CD4-positive, alpha-beta T cell treated with Interferon gamma for 1 hour (primary cell): ENCODE data around the gene PTPA.

Source experiments
- DNase-seq: peaks from one replicate; pipeline ENCODE4 v3.0.0-alpha.2; 2020

Gene PTPA

DNA sequence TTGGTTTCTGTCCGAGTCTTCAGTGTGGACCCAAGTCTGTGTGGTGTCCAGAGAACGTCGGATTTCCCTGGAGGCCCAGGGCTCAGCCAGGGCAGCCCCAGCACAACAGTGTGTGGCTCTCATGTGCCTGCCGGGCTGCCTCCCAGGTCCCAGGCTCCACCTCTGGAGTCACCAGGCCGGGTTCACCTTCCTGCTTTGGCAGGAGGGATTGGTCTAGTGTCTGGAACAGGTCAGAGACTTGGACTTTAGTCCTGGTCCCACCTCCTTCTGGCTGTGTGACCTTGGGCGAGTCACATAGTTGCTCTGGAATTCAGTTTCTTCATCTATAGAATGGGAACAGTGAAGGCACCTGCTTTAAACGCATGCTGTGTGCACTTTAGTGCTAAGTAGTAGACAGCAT, 27.1 kb upstream of the PTPA start:
- no peak for DNase-seq

DNA sequence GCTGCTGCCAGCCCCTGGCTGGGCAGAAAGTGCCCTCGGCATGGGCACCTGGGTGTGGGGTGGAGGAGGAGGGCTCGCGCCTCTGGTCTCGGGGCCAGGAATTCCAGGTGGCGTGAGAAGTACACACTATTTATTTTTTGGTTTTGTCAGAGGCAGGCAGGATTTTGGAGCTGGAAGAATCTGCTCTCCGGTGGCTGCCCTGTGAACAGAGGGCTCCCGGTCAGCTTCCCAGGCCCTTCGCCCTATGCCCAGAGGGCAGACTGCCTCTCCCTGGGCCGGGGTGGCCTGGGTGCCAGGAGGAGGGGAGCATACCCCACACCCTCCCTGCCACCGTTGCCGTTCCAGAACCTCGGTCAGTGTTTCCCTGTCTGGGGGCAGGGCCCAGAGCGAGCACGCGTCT, 22.0 kb upstream of the PTPA start:
- no peak for DNase-seq

- no peak for DNase-seq
Observed at GRCh38 chr9:129093602-129094386, 17.4 kb upstream of the PTPA start.

GRCh38 chr9:129094387-129095169, 16.6 kb upstream of the PTPA start:
- no peak for DNase-seq

DNA sequence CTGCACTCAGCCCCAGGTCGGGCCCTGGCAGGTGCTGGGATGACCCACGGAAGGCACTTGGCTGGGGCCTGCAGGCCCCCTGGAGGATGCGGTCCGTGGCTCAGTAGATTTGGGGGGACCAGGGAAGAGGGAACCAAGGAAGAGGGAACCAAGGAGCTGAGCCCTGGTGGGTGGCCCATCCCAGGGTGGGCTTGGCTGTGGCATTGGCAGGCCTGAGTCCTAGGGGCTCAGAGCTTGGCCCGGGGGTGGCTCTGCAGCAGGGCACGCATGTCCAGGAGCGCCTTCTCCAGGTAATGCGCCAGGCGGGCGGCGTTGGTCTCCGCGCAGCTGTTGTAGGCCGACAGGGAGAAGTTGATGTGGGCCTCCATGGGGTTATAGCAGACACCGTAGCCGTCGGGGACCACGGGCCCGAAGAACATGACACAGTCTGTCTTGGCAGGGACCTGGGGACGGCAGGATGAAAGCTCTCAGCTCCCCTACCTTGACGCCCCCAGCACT, 16.0 kb upstream of the PTPA start:
- no peak for DNase-seq

DNA sequence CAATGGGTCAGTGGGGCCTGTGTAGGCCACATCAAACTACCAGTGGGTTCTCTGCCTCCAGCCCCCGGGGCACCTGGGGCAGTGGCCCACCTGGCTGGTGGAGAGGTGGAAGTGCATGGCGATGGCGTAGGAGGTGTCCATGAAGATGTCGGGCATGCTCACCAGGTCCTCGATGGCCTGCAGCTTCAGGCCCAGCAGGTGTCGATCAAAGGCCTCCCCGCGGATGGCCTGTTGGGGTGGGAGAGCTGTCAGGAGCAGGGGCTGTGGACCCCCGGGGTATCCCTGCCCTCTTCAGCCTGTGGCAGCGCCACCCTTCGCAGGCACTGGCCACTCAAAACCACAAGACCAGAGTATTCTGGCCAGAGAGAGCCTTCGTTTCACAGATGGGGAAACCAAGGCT, 15.3 kb upstream of the PTPA start:
- no peak for DNase-seq

DNA sequence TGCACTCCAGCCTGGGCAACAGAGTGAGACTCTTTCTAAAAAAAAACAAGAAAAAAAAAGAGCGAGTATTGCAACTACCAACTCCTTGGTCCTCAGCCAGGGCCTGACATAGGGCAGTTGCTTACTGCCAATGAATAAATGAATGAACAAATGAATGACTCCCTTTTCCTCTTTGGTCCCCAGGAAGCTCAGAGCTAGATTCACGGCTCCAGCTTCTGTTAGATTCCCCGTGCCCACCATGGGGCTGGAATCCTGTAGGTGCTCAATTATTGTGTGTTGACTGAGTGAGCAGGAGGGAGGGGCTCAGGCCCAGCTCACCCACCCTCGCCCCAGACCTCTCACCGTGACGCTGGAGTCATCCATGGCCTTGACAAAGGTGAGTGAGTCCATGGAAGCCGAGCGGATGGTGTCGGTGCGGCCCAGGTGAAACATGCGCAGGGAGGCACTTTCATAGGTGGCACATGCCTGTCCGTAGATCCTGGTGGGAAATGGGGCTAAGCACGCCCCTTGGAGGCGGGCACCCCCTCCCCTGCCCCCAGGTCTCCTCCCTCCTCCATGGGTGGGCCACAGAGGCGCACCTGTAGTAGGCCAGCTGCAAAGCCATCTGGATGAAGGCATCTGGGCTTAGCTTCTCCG, 13.4 kb upstream of the PTPA start:
- no peak for DNase-seq

DNA sequence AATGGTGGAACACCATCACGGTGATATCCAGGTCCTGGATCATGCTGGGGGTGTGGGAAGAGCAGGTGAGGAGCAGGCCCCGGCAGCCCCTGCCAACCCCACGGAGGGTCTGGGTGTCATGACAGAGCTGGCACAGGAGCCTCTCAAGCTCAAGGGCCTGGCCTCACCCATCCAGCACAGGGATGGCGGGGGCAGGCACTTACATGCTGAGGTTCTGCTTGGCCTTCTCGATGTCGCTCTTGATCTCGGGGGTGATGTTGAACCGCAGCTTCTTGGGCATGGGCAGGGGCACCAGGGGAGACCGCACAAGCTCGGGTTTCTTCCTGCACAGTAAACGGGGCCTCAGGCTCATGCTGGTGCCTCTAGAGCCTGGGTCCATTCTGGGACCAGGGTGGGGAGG, 12.9 kb upstream of the PTPA start:
- DNase-seq: no peak

DNA sequence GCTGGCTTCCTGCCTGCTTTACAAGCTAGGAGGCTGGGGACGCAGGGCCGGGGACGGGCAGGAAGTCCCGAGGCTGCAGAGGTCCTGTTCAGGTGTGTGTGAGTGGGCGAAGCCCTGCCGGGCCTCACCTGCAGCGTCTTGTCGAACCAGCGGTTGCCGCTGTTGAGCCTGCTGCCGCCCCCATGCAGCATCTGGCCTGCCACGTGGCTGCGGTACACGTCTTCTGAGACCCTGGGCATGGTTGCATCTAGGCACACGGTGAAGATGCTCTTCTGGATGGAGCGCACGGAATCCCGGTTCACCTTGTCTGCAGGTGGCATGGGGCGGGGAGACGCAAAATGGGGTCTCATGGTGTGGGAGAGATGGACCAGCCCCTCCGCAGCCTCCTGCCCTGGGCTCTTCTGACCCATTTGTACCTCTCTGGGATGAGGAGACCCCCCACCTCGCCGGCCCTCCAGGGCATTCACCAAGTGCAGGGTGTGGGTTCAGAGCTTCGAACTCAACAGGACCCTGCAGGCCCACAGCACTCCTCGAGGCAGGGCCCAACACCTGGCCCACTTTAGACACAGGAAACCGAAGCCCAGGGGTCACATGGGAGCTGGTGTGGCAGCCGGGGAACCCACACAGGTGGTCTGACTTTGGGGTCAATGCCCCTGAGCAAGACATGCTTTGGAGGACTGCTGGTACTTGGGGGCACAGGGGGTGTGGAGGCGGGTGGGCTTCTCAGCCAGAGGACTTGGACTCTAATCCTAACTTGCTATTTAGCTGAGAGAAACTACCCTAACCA, 10.6 kb upstream of the PTPA start:
- DNase-seq: no peak

DNA sequence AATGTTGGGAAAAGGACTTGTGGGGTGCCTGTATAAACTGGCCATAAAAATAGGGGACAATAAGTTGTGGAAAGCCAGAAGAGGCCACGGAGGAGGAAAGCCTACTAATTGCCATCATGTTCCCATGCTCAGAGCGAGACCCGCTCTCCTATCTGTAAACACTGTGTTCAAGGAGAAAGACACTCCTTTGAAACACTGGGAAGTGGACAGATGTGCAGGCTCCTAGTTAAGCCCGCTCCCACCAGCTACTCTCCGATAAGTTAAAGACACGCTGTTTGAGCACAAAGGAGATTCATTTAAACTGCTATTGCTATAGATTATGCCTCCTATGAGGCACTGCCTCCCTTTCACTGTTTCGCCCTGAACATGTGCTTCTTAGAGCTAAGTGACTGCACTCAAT, 9.9 kb upstream of the PTPA start:
- DNase-seq: no peak

GRCh38 chr9:129102095-129102525, 9.1 kb upstream of the PTPA start:
- no peak for DNase-seq

DNA sequence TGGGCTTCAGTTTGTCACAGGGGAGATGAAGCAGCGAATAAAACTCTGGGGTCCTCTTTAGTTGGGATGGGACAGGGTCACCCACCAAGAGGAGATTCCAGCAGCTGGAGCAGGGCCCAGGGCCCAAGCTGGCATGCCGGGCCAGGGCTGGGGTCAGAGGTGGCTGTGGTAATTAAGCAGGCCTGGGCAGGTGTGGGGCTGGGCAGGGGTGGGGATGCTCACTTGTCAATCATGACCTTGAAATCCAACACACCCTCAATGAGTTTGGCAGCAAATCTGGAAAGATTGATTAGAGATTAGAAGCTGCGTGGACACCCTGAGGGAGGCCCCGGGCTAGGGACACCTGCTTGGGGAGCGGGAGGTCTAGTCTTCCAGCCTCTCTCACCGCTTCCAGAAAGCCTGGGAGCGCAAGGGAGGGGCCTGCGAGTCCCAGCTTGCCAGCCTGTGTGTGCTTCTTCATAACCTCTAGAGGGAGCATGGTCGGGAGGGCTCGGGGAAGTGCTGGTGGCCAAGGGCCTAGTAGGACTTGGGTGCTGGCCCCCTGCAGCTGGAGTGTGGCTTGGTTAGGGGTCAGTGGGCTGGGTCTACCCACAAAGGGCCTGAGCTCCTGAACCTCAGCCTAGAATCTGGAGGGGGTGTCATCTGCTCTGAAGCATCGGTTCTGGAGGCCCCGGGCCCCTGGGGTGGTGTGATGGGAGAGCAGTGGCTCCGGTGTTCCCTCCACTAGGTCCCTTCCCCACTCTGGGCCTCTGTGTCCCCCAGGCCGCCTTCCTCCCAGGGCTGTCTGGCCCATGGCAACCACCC, 8.2 kb upstream of the PTPA start:
- peak; percentile 16 for DNase-seq

GRCh38 chr9:129103595-129103965, 7.6 kb upstream of the PTPA start:
- no peak for DNase-seq

DNA sequence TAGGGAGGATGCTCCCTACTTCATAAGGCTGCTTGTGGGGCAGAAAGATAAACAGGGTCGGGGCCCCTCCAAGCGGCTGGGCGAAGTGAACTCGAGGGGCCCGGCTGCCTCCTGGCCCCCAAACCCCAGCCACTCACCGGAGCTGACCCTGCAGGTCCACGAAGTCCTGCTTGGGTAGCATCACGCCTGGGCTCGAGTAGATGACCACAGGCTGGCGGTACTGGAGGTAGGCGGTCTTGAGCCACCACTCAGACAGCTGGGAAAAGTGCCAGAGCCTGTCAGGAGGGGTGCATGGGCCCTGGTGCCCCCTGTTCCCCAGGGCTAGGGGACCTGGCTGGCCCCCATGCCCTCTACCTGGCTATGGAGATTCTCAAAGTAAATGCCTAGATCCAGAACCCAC, 7.2 kb upstream of the PTPA start:
- DNase-seq: no peak

DNA sequence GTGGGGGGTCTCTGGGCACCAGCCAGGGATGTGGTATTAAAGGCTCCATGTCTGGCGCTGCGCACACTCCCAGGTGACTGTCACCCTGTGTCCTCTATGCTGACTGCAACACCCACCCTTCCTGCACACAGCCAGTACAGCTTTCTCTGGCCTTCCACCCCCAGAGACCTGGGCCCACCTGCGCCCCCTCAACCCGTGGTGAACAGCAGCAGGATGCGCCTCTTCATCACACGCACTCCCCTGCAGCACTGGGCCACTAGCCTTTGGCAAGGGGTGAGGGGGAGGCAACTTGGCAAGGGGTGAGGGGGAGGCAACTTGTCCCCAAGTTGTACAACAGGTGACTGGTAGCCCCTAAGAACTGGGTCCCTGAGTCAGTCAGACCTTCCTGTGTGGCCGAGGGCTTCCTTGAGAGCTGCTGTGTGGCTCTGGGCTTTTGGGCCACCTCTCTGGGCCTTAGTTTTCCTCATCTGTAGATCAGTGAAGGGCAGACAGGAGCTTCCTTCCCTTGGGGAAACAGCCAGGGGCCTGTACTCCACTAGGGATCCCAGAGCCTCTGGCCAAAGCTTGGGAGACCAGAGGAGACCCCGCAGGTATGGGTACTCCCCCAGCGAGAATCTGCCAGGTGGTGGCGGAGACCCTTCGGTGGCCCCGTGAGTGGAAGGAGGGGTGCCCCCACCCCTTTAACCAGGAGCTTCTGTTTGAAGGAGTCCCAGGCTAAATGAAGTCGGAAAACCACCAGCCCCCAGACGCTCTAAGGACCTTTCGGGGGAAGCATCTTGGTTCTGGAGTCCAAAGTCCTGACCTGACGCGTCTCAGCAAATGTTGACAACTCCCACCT, 5.1 kb upstream of the PTPA start:
- no peak for DNase-seq

DNA sequence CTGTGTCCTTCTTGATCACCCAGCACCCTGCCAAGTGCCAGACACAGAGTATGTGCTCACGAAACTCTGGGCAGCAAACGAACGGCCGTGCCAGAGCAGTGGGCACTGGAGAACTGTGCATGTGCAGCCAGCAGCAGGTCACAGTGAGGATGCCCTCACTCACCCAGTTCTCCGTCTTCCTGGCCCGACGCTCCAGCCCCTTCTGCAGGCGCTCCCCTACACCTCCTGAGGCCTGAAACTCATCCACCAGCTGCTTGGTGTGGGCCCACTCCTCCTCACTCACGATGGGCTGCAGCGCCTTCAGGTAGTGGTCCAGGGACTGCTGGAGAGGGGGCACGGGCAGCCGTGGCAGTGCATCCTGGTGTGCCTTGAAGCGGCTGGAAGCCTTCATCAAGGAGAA, 3.6 kb upstream of the PTPA start:
- no peak for DNase-seq

DNA sequence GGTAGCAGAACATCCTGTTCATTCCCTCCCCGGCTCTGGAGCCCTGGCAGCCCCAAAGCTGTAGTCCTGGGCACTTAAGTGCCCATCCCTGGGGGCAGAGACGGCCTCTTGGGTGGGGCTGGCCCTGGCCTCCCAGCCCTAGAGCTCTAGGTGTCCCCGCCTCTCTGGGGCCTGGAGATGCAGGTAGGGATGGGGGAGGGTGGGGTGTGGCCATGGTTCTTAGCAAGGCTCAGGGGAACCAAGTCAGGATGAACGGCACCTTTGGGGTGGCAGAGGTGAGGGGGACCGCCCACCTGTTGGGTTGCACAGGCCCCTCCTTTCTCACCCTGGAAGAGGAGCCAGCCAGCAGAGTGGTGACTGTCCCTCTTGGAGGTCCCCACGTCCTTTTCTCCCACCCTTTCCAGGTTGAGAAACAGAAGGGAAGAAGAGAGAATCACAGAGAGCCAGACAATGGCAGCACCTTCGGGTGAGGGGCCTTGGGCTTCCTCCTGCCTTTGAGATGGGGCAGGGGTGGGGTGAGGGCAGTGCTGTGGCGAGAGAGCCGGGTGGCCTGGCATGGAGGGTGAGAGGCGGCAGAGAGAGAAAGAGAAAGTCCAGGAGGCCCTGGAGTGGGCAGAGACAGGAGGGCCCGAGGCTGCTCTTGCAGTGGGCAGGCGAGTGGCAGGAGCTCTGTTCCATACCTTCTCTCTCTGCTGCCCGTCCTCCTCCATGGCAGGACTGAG, 3.0 kb upstream of the PTPA start:
- no peak for DNase-seq

DNA sequence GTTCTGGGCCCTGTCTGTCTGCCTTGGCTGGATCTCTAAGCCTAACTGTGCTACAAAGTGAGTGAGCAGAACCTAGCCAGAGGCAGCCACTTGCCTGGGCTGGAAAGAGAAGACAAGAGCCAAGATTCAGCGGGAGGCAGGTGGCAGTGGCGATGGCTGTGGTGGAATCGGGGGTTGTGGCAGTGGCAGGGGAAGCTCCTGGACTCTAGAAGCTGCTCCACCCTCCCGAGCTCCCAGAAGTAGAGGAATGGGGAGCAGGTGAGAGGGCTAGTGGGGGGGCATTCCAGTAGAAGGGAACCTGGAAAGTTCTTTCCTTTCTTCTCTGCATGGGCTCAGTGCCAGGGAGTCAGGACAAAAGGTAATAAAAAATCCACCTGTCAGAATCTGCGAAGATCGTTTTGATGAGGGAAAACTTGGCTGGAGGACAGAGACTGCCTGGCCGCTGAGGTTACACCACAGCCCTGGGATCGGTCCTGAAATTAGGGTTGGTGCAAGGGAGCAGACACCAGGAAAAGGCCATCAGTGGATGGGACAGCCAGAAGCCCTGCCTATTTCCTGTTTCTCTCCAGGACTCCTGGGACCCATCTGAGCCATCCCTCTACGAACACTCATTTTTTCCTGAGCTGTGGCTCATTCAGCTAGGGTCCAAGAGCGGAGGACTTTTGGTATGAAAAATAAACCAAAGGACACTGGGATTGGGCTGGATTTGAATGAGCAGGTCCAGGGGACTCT, 2.2 kb upstream of the PTPA start:
- DNase-seq: no peak

GRCh38 chr9:129109537-129109903, 1.7 kb upstream of the PTPA start:
- peak; percentile 20 for DNase-seq
